Activated CD4-positive, alpha-beta T cell treated with anti-CD3 and anti-CD28 coated beads, Interleukin-2, amount 10 ng/mL, durations not matched to agents 7 days and 5 days (primary cell): ENCODE measurements around the gene RIC3. TPM values are rescaled to one million over a fixed set of nuclear protein-coding genes. Genes with fewer than 3 reads are reported as not detected.

Experiments used
- CTCF ChIA-PET: fragments of 350-600 bp; sonication (Branson Sonifier 250); formaldehyde crosslinking; loops from one replicate; lab custom pipeline; 2021; ENCODE audit warnings: antibody characterized with exemption; lab: Charles Lee
- POLR2A ChIA-PET: fragments of 350-600 bp; sonication (Branson Sonifier 250); formaldehyde crosslinking; loops from one replicate; lab custom pipeline; 2021; ENCODE audit warnings: antibody characterized with exemption; lab: Charles Lee
- DNase-seq: peaks from one replicate; pipeline ENCODE4 v3.0.0-alpha.2; 2020
- H3K27ac Mint-ChIP-seq: one replicate; pipeline ENCODE4 v1.8.0; 2021; ENCODE audit warnings: mild to moderate bottlenecking, moderate library complexity, mixed read lengths
- H3K27me3 Mint-ChIP-seq: one replicate; pipeline ENCODE4 v1.8.0; 2021; ENCODE audit warnings: mixed read lengths
- H3K36me3 Mint-ChIP-seq: one replicate; pipeline ENCODE4 v1.8.0; 2021; ENCODE audit warnings: low read depth, mixed read lengths
- H3K4me1 Mint-ChIP-seq: one replicate; pipeline ENCODE4 v1.8.0; 2021; ENCODE audit warnings: mixed read lengths
- H3K4me3 Mint-ChIP-seq: one replicate; pipeline ENCODE4 v1.8.0; 2021; ENCODE audit warnings: mild to moderate bottlenecking, moderate library complexity, mixed read lengths
- H3K9me3 Mint-ChIP-seq: one replicate; pipeline ENCODE4 v1.8.0; 2021; ENCODE audit warnings: mixed read lengths
- total RNA-seq, 2 experiments: library from RNA; stranded (reverse); gene quantifications; one replicate each; pipeline ENCODE4 v1.2.3, GENCODE V29; 2021

Gene RIC3
- total RNA-seq, 2 experiments from 2014 or later: 16.9 to 20.1 TPM

DNA sequence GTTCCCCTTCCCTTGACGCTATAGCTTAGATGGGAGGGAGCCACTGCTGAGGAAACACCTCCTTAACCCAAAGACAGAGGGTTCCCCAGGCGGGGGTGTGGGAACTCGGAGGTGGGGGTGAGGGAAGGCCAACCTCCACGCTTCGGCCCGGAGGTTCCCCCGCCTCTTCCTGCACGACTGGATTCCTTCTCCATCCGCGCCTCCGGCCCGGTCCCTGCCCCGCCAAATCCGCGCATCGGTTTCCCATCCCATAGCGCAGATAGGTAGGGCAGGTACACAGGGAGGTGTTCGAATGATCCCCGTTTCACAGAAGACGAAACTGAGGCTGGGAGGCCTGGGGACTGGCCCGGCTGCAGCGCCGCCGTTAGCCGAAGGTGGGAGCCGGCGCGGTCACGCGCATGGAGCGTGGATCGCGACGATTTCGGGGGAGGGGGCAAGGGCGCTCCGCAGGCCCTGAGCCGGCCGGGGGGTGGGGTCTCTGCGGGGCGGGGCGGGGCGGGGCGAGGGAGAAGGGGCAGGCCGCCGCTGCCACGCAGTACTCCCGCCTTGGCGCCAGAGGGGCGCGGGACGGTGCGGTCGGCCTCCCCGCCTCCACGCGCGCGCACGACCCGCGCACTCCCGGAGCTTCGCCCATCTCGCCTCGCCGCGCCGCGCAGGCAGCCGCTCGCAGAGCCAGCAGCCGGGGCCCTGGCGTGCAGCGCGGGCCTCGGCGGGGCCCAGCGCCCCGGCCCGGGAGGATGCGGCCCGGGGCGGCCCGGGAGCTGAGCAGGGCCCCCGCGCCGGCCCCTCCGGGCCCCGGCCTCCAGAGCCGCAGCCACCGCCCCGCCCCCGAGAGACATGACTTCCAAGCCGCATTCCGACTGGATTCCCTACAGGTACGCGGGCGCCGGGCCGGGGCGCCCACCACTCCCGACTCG lies 87.9 kb downstream of the RIC3 start, which contains the start of gene TUB:
TSS of gene TUB (plus strand) at position 538 of the 917 bp plus-strand sequence. CDS start at position 838, 300 bp downstream.
- ChIA-PET CTCF (interaction anchor here (0.9 kb wide), 1 partner anchor 9 kb away, joined by 3 read pairs; no protein-coding TSS in a partner anchor), POLR2A (no interaction called here)
- Mint-ChIP-seq H3K27me3 (peaks cover 42% of the 10 kb centered on the region), H3K9me3 (no peaks in the 10 kb centered on the region), H3K27ac (no peak within 1 kb of the TSS), H3K4me1 (peaks cover 2% of the 10 kb centered on the region), H3K36me3 (no peaks in the 10 kb centered on the region), H3K4me3 (peak within 1 kb of the TSS; percentile 55)
- DNase-seq: no peak

DNA sequence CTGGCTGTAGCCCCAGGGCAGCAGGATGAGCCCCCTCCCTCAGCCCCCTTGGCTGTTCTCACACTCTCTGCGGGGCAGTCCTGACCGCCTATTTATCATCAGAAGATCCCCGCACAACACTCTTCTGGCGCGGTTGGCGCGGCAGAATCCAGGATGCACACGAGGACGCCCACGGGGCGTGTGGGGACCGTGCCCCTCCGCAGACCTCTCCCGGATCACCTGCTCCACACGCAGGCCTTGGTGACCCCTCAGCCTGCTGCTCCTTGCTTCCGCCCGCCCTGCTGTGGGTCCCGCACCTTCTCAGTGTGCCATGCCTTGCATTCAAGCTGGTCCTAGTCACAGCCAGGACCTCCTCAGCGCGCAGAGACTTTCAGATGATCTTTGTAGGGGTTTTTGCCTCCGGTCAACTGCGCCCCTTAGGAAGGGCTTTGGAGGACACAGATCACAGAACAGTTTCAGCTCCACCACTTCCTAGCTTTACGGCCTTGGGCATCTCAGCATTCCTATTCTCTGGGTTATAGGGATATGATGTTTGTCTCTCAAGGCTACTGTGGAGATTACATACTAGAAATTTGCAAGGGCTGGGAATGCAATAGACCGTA lies 88.7 kb downstream of the RIC3 start:
- no peak for DNase-seq
- Mint-ChIP-seq H3K9me3 (no peaks in the 10 kb centered on the region), H3K27me3 (peaks cover 42% of the 10 kb centered on the region), H3K4me3 (peak overlapping the region; percentile 55), H3K4me1 (peaks cover 2% of the 10 kb centered on the region), H3K36me3 (no peaks in the 10 kb centered on the region), H3K27ac (no peak overlapping the region)
- ChIA-PET CTCF (no interaction called here), POLR2A (no interaction called here)

DNA sequence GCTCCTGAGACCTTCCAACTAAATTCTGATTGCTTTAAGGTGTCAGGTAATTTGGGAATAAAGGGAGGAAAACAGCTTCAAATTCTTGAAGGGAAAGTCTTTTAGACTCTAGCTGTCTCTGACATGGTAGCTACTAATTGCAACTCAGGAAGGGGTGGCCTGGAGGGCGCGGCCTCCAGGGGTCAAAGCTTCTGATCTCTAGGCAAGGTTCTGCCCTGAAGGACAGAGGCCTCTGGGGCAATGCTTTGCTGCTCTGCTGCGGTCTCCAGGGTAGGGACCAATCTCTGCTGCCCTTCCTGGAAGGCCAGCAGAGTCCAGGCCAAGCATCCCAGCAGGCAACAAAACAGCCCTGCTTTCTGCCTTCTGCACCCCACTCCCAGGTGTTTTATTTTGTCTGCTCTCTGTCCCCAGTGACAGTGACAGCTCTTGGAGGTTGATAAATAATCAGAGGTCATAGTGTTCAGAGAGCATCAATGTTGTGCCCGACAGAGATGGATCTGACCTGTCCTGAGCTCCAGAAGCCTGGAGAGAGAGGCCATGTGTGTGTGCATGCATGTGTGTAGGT lies 89.6 kb downstream of the RIC3 start:
- ChIA-PET POLR2A (no interaction called here), CTCF (no interaction called here)
- peaks cover 39% of the 10 kb centered on the region for H3K27me3 Mint-ChIP-seq
- H3K4me1 Mint-ChIP-seq: peaks cover 2% of the 10 kb centered on the region
- no peaks in the 10 kb centered on the region for H3K36me3 Mint-ChIP-seq
- H3K9me3 Mint-ChIP-seq: no peaks in the 10 kb centered on the region
- H3K27ac Mint-ChIP-seq: no peak overlapping the region
- H3K4me3 Mint-ChIP-seq: no peak overlapping the region
- no peak for DNase-seq

DNA sequence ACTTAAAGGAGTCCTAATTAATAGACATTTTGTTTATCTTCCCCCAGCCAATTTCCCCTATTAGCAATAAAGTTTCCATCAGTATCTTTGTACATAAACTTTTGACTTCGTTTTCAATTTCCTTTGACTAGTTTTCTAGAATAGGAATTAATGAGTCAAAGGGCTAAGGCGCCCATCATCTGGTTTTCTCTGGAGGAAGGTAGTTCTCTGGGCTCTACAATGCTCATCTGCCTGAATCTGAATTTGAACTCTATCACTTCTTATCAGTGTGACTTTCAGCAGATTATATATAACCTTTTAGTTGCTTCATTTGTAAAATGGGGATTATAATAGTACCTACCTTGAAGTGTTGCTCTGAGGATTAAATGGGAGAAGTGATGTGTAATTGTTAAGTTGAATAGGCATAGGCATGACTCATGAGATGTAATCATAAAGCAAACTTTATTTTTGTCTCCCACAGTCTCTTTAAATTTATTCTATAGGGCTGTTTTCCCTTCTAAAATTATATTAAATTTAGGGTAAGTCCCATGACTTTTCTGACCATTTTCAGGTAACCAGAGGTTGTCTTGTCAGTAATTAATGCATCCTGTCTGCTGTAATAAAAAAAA lies 93.6 kb downstream of the RIC3 start:
- ChIA-PET CTCF (interaction anchor here (1.6 kb wide), 1 partner anchor 20 kb away, joined by 4 read pairs; no protein-coding TSS in a partner anchor), POLR2A (no interaction called here)
- DNase-seq: no peak
- H3K27ac Mint-ChIP-seq: no peak overlapping the region
- no peak overlapping the region for H3K4me3 Mint-ChIP-seq
- no peaks in the 10 kb centered on the region for H3K4me1 Mint-ChIP-seq
- no peaks in the 10 kb centered on the region for H3K9me3 Mint-ChIP-seq
- H3K36me3 Mint-ChIP-seq: no peaks in the 10 kb centered on the region
- H3K27me3 Mint-ChIP-seq: peaks cover 17% of the 10 kb centered on the region

DNA sequence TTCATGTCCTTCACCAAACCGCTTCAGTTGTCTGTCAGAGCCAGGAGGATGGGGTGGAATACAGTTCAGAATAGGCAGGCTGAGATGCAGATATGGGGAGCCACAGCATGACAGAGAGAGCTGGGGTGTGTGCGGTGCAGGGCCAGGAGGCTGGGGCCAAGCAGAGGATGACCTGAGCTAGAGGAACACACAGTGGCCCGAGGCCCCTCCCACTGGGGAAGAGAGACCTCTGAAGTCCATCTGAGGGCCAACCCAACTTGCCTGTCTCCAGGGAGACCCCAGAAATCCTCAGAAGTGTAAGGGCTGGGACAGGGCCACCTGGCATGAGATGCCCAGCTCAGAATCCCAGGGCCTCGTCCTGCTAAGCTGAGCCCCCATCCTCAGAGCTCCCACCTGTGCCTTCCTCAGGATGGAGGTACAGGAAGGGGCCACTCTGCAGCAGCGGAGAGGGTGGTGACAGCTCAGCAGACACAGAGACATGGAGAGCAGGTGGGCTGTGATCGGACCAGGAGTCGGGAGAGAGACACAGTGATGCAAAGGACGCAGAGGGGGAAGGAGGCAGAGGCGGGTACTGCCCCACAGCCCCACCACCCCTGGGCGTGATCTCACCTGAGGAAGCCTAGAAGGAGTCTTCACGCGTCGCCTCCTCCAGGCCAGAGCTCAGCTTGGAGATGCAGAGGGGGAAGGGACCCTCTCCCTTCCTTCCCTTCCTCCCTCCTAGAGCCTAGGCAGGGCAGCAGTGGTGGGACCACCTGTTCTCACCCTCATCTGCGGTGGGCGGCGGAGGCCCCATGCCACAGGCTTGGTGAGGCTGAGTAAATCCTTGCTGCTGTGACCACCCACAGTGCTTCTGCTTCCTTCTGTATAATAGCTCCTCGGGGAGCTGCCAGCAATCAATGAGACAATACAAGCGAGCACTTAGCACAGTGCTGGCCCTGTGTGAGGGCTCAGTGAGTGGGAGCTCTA lies 96.9 kb downstream of the RIC3 start:
- Mint-ChIP-seq H3K36me3 (no peaks in the 10 kb centered on the region), H3K4me3 (no peak overlapping the region), H3K9me3 (no peaks in the 10 kb centered on the region), H3K27ac (no peak overlapping the region), H3K27me3 (peaks cover 7% of the 10 kb centered on the region), H3K4me1 (no peaks in the 10 kb centered on the region)
- ChIA-PET POLR2A (no interaction called here), CTCF (interaction anchor here (1.6 kb wide), 1 partner anchor 17 kb away, joined by 5 read pairs; no protein-coding TSS in a partner anchor)
- no peak for DNase-seq

DNA sequence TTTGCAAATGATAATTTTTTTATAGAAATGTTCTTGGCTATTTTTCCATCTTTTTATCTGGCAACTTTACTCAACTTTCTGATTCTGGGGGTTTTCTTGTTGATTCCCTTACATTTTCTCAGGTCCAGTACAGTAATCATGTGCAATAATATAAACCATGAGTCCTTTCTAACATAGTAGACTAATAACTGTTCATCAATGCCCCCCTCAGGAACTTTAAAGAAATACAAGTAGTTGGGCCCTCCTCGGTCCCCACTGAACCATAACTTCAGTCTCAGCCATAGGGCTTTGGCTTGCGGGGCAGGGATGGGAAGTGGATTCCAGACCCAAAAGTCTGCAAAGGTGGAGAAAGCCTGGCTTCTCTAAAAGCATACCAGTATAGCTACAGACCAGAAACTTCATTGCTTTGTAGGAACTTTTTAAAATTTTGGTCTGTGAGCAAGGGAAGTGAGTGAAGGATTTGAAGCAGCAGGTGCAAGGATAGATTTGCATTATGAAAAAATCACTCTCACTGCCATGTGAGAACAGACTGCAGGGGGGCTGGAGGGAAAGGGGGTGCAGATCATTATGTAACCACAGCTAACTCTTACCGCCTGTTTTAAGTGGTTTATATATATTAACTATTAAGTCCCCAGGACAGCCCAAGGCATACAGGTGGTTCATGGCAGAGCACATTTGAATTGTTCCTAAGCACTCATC lies 98.3 kb downstream of the RIC3 start:
- CTCF ChIA-PET: no interaction called here
- DNase-seq: no peak
- POLR2A ChIA-PET: no interaction called here
- Mint-ChIP-seq H3K27me3 (peaks cover 7% of the 10 kb centered on the region), H3K36me3 (no peaks in the 10 kb centered on the region), H3K4me1 (no peaks in the 10 kb centered on the region), H3K4me3 (no peak overlapping the region), H3K9me3 (no peaks in the 10 kb centered on the region), H3K27ac (no peak overlapping the region)

DNA sequence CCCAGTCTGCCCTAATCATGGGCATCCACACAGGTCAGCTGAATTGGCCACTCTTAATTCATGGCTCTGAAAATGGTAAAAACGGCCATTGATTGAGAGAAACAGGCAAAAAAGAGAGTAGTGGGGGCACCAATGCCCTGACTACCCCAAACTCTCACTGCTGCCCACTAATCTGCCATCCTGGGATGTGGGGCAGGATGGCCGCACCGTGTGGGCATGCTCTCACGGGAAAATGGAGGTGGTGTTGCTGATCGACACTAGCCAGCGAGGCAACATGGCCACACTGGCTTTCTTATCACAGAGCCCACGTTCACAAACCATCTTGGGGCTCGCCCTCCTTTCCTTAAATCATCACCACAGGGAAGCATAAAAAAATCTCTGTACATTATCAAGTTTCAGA lies 99.1 kb downstream of the RIC3 start:
- ChIA-PET POLR2A (no interaction called here), CTCF (no interaction called here)
- H3K36me3 Mint-ChIP-seq: no peaks in the 10 kb centered on the region
- no peak overlapping the region for H3K27ac Mint-ChIP-seq
- no peak overlapping the region for H3K4me3 Mint-ChIP-seq
- DNase-seq: no peak
- no peaks in the 10 kb centered on the region for H3K9me3 Mint-ChIP-seq
- peaks cover 7% of the 10 kb centered on the region for H3K27me3 Mint-ChIP-seq
- H3K4me1 Mint-ChIP-seq: no peaks in the 10 kb centered on the region

DNA sequence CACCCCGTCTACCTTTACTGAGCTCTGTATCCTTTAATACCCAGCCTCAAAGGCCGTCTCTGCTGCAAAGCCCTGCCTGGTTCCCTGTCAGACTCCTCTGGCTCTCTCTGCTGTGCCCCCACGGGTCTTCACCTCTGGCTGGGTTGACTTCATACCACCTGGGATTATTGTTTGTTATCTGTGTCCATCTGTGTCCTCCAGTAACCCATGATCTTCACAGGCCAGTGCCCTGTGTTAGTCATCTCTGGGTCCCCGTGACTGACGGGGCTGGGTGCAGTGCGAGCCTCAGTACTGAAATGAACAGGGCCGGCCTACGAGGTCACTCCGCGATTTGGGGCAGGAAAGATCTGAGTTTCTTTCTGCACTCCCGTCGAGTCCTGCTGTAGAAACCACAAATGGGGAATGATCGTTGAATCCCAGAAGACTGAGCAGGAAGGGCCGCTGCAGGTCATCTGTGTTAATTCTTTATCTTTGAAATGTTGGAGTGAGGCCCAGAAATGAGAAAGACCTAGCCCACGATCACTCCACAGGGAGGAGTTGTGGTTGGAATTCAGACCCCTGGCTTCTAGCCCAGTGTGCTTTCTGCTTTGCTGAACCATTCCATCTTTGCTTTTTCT lies 100.1 kb downstream of the RIC3 start:
- Mint-ChIP-seq H3K36me3 (no peaks in the 10 kb centered on the region), H3K27me3 (peaks cover 5% of the 10 kb centered on the region), H3K4me3 (no peak overlapping the region), H3K4me1 (no peaks in the 10 kb centered on the region), H3K27ac (no peak overlapping the region), H3K9me3 (no peaks in the 10 kb centered on the region)
- no peak for DNase-seq
- CTCF ChIA-PET: interaction anchor here (0.6 kb wide), 1 partner anchor 26 kb away, joined by 3 read pairs; no protein-coding TSS in a partner anchor
- POLR2A ChIA-PET: no interaction called here

DNA sequence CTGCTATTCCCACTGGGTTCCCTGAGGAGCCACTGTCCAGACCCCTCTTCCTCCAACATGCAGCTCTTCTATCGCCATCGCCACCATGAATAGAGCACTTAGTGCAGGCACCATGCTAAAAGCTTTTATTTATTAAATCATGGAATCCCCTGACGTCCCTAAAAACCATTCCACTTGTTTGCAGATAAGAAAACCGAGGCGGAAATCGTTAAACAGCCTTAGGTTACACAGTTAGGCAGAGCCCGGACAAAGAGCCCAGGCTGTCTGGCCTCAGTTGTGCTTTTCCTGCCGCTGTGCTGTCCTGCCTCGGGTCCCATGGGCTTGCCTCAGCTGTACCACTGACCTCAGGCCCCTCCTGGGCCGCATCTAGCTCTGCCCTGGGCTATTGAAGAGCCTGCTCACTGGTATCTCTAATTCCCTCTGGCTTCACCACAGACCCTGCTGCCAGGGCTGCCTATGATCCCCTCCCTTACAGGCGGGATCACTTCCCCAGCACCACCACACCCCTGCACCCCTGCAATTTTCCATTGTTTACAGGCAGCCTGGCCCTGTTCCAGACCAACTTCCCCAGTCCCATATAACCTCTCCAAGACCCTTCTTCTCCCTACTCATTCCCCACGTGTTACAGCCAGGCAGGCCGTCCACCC lies 100.8 kb downstream of the RIC3 start:
- Mint-ChIP-seq H3K27me3 (peaks cover 5% of the 10 kb centered on the region), H3K9me3 (no peaks in the 10 kb centered on the region), H3K4me3 (no peak overlapping the region), H3K36me3 (no peaks in the 10 kb centered on the region), H3K27ac (no peak overlapping the region), H3K4me1 (no peaks in the 10 kb centered on the region)
- no peak for DNase-seq
- ChIA-PET POLR2A (no interaction called here), CTCF (no interaction called here)

DNA sequence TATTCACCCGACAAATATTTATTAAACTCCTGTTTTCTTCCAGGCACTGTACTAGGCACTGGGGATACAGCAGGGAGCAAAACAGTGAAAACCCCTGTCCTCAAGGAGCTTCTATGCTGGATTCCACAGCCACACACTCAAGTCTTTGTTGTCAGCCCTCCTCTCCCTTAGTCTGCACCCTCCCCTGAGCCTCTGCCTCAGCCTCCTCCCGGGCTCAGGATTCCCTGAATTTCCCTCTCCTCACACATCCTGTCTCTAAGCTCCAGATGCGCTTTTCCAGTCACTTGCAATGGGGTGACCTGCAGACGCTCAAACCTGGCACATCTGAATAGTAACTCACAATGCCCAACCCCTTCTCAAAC lies 101.3 kb downstream of the RIC3 start:
- H3K27me3 Mint-ChIP-seq: peaks cover 3% of the 10 kb centered on the region
- CTCF ChIA-PET: no interaction called here
- no peak for DNase-seq
- no peaks in the 10 kb centered on the region for H3K9me3 Mint-ChIP-seq
- H3K4me1 Mint-ChIP-seq: no peaks in the 10 kb centered on the region
- POLR2A ChIA-PET: no interaction called here
- H3K27ac Mint-ChIP-seq: no peak overlapping the region
- H3K4me3 Mint-ChIP-seq: no peak overlapping the region
- H3K36me3 Mint-ChIP-seq: no peaks in the 10 kb centered on the region

DNA sequence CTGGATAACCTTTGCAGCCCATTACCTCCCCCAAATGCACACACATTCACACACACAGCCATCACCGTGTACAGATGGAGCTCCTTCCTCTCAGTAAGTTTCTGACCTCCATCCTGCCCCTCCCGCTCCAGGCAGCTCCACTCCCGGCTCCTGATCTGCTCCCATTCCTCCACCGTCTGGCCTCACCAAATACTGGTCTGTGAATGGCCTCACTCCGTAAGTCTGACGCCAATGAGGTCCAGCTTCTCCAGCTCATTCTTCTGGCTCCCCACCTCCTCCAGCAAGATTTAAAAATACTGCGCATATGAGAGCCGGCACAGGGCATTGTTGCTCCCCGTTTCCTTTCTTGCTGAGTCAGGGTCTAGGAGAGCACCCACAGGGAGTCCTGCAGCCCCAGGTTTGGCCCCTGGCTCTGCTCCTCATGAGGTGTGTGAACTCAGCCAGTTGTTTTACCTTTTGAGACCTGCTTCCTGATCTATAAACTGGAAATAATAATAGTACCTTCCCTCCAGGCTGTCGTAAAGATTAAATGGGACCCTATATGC lies 101.8 kb downstream of the RIC3 start:
- H3K36me3 Mint-ChIP-seq: no peaks in the 10 kb centered on the region
- H3K4me1 Mint-ChIP-seq: no peaks in the 10 kb centered on the region
- POLR2A ChIA-PET: no interaction called here
- H3K27ac Mint-ChIP-seq: no peak overlapping the region
- H3K4me3 Mint-ChIP-seq: no peak overlapping the region
- H3K9me3 Mint-ChIP-seq: no peaks in the 10 kb centered on the region
- peaks cover 3% of the 10 kb centered on the region for H3K27me3 Mint-ChIP-seq
- DNase-seq: no peak
- CTCF ChIA-PET: interaction anchor here (0.7 kb wide), 1 partner anchor 15 kb away, joined by 4 read pairs; no protein-coding TSS in a partner anchor
